ENCODE results near the gene PPP1R18.

- TF ChIP-seq CTCF (conservative IDR thresholded peaks at IDR 0.05; ENCODE audit: low read length) (peak; percentile 34), EZH2phosphoT487 (IDR thresholded peaks at IDR 0.05; ENCODE audit: borderline replicate concordance, low read depth, low read length) (no peak)
Observed at GRCh38 chr6:30670760-30671527, 15.5 kb downstream of the PPP1R18 start.
